ENCODE measurements around the gene POP5.

POP5 gene

DNA sequence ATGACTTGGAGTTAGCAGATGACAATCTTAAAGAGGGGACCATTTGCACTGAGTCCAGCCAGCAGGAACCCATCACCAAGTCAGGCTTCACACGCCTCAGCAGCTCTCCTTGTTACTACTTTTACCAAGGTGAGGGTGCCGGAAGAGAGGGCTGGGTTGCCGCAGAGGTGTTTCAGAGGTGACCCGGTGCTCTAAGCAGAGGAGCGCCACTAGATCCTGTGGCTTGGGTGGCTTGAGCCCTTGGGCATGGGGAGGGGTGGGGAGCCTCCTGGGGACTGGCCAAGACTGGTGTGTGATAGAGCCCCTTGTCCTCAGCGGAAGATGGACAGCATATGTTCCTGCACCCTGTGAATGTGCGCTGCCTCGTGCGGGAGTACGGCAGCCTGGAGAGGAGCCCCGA is 17.7 kb downstream of the POP5 start:
- TF ChIP-seq, protein P1, sequence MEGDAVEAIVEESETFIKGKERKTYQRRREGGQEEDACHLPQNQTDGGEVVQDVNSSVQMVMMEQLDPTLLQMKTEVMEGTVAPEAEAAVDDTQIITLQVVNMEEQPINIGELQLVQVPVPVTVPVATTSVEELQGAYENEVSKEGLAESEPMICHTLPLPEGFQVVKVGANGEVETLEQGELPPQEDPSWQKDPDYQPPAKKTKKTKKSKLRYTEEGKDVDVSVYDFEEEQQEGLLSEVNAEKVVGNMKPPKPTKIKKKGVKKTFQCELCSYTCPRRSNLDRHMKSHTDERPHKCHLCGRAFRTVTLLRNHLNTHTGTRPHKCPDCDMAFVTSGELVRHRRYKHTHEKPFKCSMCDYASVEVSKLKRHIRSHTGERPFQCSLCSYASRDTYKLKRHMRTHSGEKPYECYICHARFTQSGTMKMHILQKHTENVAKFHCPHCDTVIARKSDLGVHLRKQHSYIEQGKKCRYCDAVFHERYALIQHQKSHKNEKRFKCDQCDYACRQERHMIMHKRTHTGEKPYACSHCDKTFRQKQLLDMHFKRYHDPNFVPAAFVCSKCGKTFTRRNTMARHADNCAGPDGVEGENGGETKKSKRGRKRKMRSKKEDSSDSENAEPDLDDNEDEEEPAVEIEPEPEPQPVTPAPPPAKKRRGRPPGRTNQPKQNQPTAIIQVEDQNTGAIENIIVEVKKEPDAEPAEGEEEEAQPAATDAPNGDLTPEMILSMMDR (conservative IDR thresholded peaks at IDR 0.05; ENCODE audit: low read length) = no peak

DNA sequence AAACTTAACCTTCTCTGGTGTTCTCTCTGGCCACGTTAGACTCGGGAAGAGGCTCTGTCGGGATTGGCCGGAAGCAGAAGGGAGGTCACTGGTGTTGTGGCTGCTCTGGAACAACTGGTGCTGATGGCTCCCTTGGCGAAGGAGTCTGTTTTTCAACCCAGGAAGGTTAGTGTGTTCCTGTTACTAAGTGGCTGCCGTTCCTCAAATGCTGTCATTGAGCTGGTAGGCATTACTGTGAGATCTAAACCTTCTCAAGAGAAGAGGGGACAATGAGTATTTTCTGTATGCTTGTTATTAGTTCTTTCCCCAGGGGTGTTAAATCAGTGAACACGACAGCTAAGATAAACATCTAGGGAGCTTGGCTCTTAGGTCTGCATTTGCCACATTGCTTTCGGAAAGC is 18.3 kb downstream of the POP5 start:
- TF ChIP-seq, protein P1 (conservative IDR thresholded peaks at IDR 0.05; ENCODE audit: low read length) = no peak

More for the DNA sequence above, 17.7 kb downstream of the POP5 start:
- H3K4me3 ChIP-seq (ENCODE audit: low read length) = no peak overlapping the region
- no peak for DNase-seq (ENCODE audit: low read depth)

GRCh38 chr12:120557589-120557988 is 23.6 kb downstream of the POP5 start:
- TF ChIP-seq, protein P1 (conservative IDR thresholded peaks at IDR 0.05; ENCODE audit: low read length) = no peak
- H3K4me3 ChIP-seq (ENCODE audit: low read length) = no peak overlapping the region
- DNase-seq (ENCODE audit: low read depth) = no peak

More for the DNA sequence above, 18.3 kb downstream of the POP5 start:
- no peak for DNase-seq (ENCODE audit: low read depth)
- H3K4me3 ChIP-seq (ENCODE audit: low read length) = no peak overlapping the region

DNA sequence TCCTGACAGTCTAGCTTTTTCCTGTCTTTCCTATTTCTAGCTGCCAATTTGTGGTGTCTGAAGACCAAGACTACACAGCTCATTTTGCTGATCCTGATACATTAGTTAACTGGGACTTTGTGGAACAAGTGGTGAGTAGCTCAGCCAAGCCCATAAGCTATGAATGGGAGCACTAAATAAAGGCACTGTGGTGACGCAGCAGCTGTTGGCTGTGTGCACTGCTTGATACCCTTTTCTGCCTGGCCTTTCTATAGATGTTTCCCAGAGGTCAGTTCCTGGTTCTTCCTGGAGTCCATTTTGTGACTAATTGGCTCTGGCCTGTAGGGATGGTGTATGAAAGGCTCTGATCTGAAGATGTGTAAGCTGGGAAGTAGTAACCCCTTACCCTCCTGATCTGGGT is 26.5 kb downstream of the POP5 start:
- no peak overlapping the region for H3K4me3 ChIP-seq (ENCODE audit: low read length)
- TF ChIP-seq, protein P1 (conservative IDR thresholded peaks at IDR 0.05; ENCODE audit: low read length) = no peak
- DNase-seq (ENCODE audit: low read depth) = no peak

GRCh38 chr12:120546050-120546386 is 35.2 kb downstream of the POP5 start:
- TF ChIP-seq, protein P1 (conservative IDR thresholded peaks at IDR 0.05; ENCODE audit: low read length) = no peak
- H3K4me3 ChIP-seq (ENCODE audit: low read length) = no peak overlapping the region
- DNase-seq (ENCODE audit: low read depth) = no peak

DNA sequence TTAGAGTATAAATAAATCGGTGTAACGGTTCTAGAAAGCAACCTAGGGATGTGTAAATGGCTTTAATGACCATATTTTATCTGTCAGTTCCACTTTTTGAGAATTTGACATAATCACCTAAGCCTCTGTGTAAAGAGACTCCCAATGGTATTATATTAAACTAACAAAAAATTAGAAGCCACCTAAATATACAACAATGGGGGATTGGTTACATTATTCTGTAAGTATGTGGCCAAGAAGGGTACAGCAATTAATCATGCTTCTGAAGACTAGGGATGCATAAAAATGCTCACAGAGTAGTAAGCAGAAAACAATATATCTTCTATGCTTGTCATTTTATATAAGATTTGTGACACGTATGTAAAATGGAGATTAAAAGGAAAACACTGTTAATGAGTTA is 36.5 kb downstream of the POP5 start:
- H3K4me3 ChIP-seq (ENCODE audit: low read length) = no peak overlapping the region
- no peak for DNase-seq (ENCODE audit: low read depth)
- TF ChIP-seq, protein P1 (conservative IDR thresholded peaks at IDR 0.05; ENCODE audit: low read length) = no peak

- DNase-seq (ENCODE audit: low read depth) = no peak
- no peak overlapping the region for H3K4me3 ChIP-seq (ENCODE audit: low read length)
- TF ChIP-seq, protein P1 (conservative IDR thresholded peaks at IDR 0.05; ENCODE audit: low read length) = no peak
Measured at GRCh38 chr12:120542166-120542565, 39.0 kb downstream of the POP5 start.

Measured in AG10803 (cell line).